ENCODE data around the gene ITFG1.

- no peak for TF ChIP-seq CTCF (IDR thresholded peaks at IDR 0.05)
- no peak for TF ChIP-seq POLR2A (IDR thresholded peaks at IDR 0.05)
These were observed 9.3 kb upstream of the ITFG1 start for GRCh38 chr16:47470211-47470610.

Measured in body of pancreas (tissue), 4 donors.